A549 (cell line): ENCODE results near the gene CD7. TPM values are rescaled to one million over a fixed set of nuclear protein-coding genes. Genes with fewer than 3 reads are reported as not detected.

Experiments used
- ATAC-seq, 2 experiments: fragments of 200-7000 bp in 1 of 2; fragments of >200 bp in 1 of 2; cut with Nextera tagmentation in 1 of 2; cut with Tn5 transposase in 1 of 2; 3 replicates each; pipeline versions ENCODE4 v1.8.0 to v1.9.1; 2018 to 2020; ENCODE audit warnings: mild to moderate bottlenecking in 1 of 2, moderate library complexity in 1 of 2
- CTCF ChIA-PET: fragments of 300-600 bp; sonication (Branson Sonifier 250); formaldehyde crosslinking; extraction: SDS; loops from one replicate; lab custom pipeline; 2021; ENCODE audit warnings: antibody characterized with exemption, inconsistent platforms; lab: Yijun Ruan, JAX
- POLR2A ChIA-PET: fragments of 350-600 bp; formaldehyde crosslinking; extraction: SDS; loops from one replicate; lab custom pipeline; 2021; ENCODE audit warnings: antibody characterized with exemption, inconsistent platforms; lab: Yijun Ruan, JAX
- DNase-seq, 2 experiments: peaks; one replicate each; pipeline versions ENCODE4 v3.0.0 to v3.0.0-alpha.2; 2011 to 2016; ENCODE audit warnings: low read depth in 1 of 2, low spot score in 1 of 2
- FAIRE-seq: peaks from 2 replicates; lab custom pipeline; 2011; peaks lifted over from hg19 to GRCh38; lab: Jason Lieb, UNC
- H3K27ac ChIP-seq, 2 experiments: fragments of >200 bp; sonication (Bioruptor Twin); formaldehyde crosslinking; 3 replicates each; pipeline ENCODE4 v1.5.1; 2016 to 2017
- H3K4me1 ChIP-seq: fragments of >200 bp; sonication (Bioruptor Twin); formaldehyde crosslinking; 3 replicates; pipeline ENCODE4 v1.6.1; 2016
- H3K4me2 ChIP-seq: fragments of >200 bp; sonication (Bioruptor Twin); formaldehyde crosslinking; 3 replicates; pipeline ENCODE4 v1.6.1; 2016
- H3K4me3 ChIP-seq: fragments of >200 bp; sonication (Bioruptor Twin); formaldehyde crosslinking; 3 replicates; pipeline ENCODE4 v1.5.1; 2016
- H3K9me3 ChIP-seq: fragments of >200 bp; sonication (Bioruptor Twin); formaldehyde crosslinking; 3 replicates; pipeline ENCODE4 v1.6.1; 2016
- BHLHE40 ChIP-seq: IDR thresholded peaks from 2 replicates; pipeline ENCODE4 v1.6.1; 2012; ENCODE audit warnings: low read depth, low read length, inconsistent platforms
- CEBPB ChIP-seq, 2 experiments: fragments of >200 bp in 1 of 2; sonication (Bioruptor Twin) in 1 of 2; formaldehyde crosslinking in 1 of 2; IDR thresholded peaks; 2 replicates each; pipeline ENCODE4 v1.6.1; 2012 to 2016
- CHD4 ChIP-seq: fragments of 200-600 bp; sonication (generic); IDR thresholded peaks from 2 replicates; pipeline ENCODE4 v1.6.1; 2016; ENCODE audit warnings: antibody characterized with exemption, mild to moderate bottlenecking, borderline replicate concordance
- CTCF ChIP-seq: fragments of >200 bp; sonication (Bioruptor Twin); formaldehyde crosslinking; IDR thresholded peaks from 3 replicates; pipeline ENCODE4 v1.5.1; 2016
- E2F6 ChIP-seq: IDR thresholded peaks from 2 replicates; pipeline ENCODE4 v1.6.1; 2012; ENCODE audit warnings: low read depth, borderline replicate concordance
- EHMT2 ChIP-seq: fragments of 200-600 bp; sonication (generic); IDR thresholded peaks from 2 replicates; pipeline ENCODE4 v1.6.1; 2016; ENCODE audit warnings: antibody characterized with exemption, low read depth, mild to moderate bottlenecking, moderate library complexity
- ESRRA ChIP-seq: fragments of 150-350 bp; IDR thresholded peaks from 2 replicates; pipeline ENCODE4 v1.6.1; 2014; ENCODE audit warnings: mild to moderate bottlenecking, low read length, borderline replicate concordance
- HOXA7 ChIP-seq: fragments of 250-450 bp; sonication (Bioruptor Pico); IDR thresholded peaks from 2 replicates; pipeline ENCODE4 v1.5.0; 2020; ENCODE audit warnings: mild to moderate bottlenecking, moderate library complexity
- HOXB5 ChIP-seq: fragments of 250-450 bp; sonication (Bioruptor Pico); IDR thresholded peaks from 2 replicates; pipeline ENCODE4 v1.5.0; 2020; ENCODE audit warnings: mild to moderate bottlenecking, moderate library complexity
- MAZ ChIP-seq: fragments of 150-350 bp; IDR thresholded peaks from 2 replicates; pipeline ENCODE4 v1.6.1; 2014; ENCODE audit warnings: antibody characterized with exemption, low read depth, low read length, borderline replicate concordance
- PHF8 ChIP-seq: fragments of 200-600 bp; sonication (generic); IDR thresholded peaks from 2 replicates; pipeline ENCODE4 v1.6.1; 2016; ENCODE audit warnings: low read depth, mild to moderate bottlenecking, antibody characterized with exemption, moderate library complexity, borderline replicate concordance
- RAD21 ChIP-seq, 2 experiments: fragments of >200 bp in 1 of 2; sonication (Bioruptor Twin) in 1 of 2; formaldehyde crosslinking in 1 of 2; IDR thresholded peaks in 1 of 2; conservative IDR thresholded peaks in 1 of 2; 2 replicates in 1 of 2; 3 replicates in 1 of 2; pipeline ENCODE4 v1.6.1; 2012 to 2018; ENCODE audit warnings: inconsistent platforms in 1 of 2
- RARB ChIP-seq: fragments of 250-450 bp; sonication (Bioruptor Pico); IDR thresholded peaks from 2 replicates; pipeline ENCODE4 v1.8.0; 2021; ENCODE audit warnings: mild to moderate bottlenecking, moderate library complexity
- RCOR1 ChIP-seq: fragments of 150-350 bp; IDR thresholded peaks from 2 replicates; pipeline ENCODE4 v1.6.1; 2014; ENCODE audit warnings: antibody characterized with exemption, low read length, low read depth
- SREBF2 ChIP-seq: fragments of 450-650 bp; IDR thresholded peaks from 2 replicates; pipeline ENCODE4 v1.6.1; 2014; ENCODE audit warnings: mild to moderate bottlenecking, moderate library complexity
- TFCP2L1 ChIP-seq: fragments of 250-450 bp; sonication (Bioruptor Pico); IDR thresholded peaks from 2 replicates; pipeline ENCODE4 v1.5.0; 2021; ENCODE audit warnings: mild to moderate bottlenecking
- USF2 ChIP-seq: fragments of 450-650 bp; IDR thresholded peaks from 2 replicates; pipeline ENCODE4 v1.6.1; 2014; ENCODE audit warnings: antibody characterized with exemption
- ZNF302 ChIP-seq: fragments of 250-450 bp; sonication (Bioruptor Pico); IDR thresholded peaks from 2 replicates; pipeline ENCODE4 v1.9.0; 2021; ENCODE audit warnings: inconsistent platforms, mild to moderate bottlenecking, moderate library complexity
- WGBS: methylation state at CpG from one replicate; pipeline ENCODE4 v1.1.6; 2017; ENCODE audit errors: missing lambda C conversion rate; 5-methylcytosine and 5-hydroxymethylcytosine counted together
- polyA plus RNA-seq, 4 experiments: library from polyadenylated mRNA; depleted of rRNA in 3 of 4; stranded (reverse); fragments of >200 nt; fragmentation: RNase III in 1 of 4; extraction: RNeasy Plus Mini Kit Qiagen cat#74134 plus additional on column Dnase treatment in 1 of 4; gene quantifications; 2 replicates in 3 of 4; 3 replicates in 1 of 4; pipeline ENCODE4 v1.2.3, GENCODE V29; 2011 to 2017

Gene CD7
- polyA plus RNA-seq, 2 of the 4 experiments (the other 2 are of a cell fraction), result not detected

- TF ChIP-seq CEBPB (IDR thresholded peaks at IDR 0.05) (no peak), RAD21 (conservative IDR thresholded peaks at IDR 0.05 in 1 of 2, IDR thresholded peaks at IDR 0.05 in 1 of 2) (no peak)
Measured at GRCh38 chr17:82277851-82278250, 39.6 kb downstream of the CD7 start (continued).

GRCh38 chr17:82276938-82277337 is 40.5 kb downstream of the CD7 start:
- peaks cover 26% of the 10 kb centered on the region for H3K4me1 ChIP-seq
- H3K4me3 ChIP-seq, result no peak overlapping the region
- CTCF ChIA-PET, result interaction anchor here (1.2 kb wide), 1 partner anchor 44 kb away, joined by 3 read pairs; no protein-coding TSS in a partner anchor
- 75% methylated on average over 5 of the region's 5 CpGs for whole genome bisulfite sequencing
- DNase-seq (no peak), ATAC-seq (no peak)
- no peak for TF ChIP-seq PHF8
- TF ChIP-seq RARB (CRISPR knock-in tag), result no peak
- TF ChIP-seq RCOR1, result no peak
- no peak for TF ChIP-seq ZNF302 (CRISPR knock-in tag)
- TF ChIP-seq MAZ, result no peak
- TF ChIP-seq BHLHE40, result no peak
- TF ChIP-seq SREBF2, result no peak
- TF ChIP-seq EHMT2, result no peak
- TF ChIP-seq, all 56 proteins: peak for 0
- no peaks in the 10 kb centered on the region for H3K9me3 ChIP-seq
- 0 out of 6 replicates have a peak overlapping the region, but pooled peaks of 1 of the 2 experiments have one; percentile 5 for H3K27ac ChIP-seq
- FAIRE-seq, result no peak
- no peak overlapping the region for H3K4me2 ChIP-seq
- POLR2A ChIA-PET, result no interaction called here

- Histone ChIP-seq H3K27ac (no peak overlapping the region), H3K4me1 (peaks cover 29% of the 10 kb centered on the region), H3K4me3 (no peak overlapping the region), H3K9me3 (no peaks in the 10 kb centered on the region), H3K4me2 (no peak overlapping the region)
- CTCF ChIA-PET, result interaction anchor here (0.9 to 2.5 kb wide), 8 partner anchors 8 to 46 kb away, joined by 3 to 19 read pairs (median 3); no protein-coding TSS in a partner anchor
- WGBS, result 84% methylated on average over 14 of the region's 14 CpGs
- DNase-seq (no peak), FAIRE-seq (no peak), ATAC-seq (no peak)
- TF ChIP-seq CHD4, result no peak
- no peak for TF ChIP-seq CTCF
- TF ChIP-seq USF2, result no peak
- no peak for TF ChIP-seq HOXB5 (CRISPR knock-in tag)
- TF ChIP-seq TFCP2L1 (CRISPR knock-in tag), result no peak
- POLR2A ChIA-PET, result interaction anchor here (1.2 to 3.0 kb wide), 3 partner anchors 8 to 17 kb away, joined by 4 to 16 read pairs (median 4); no protein-coding TSS in a partner anchor
Measured at GRCh38 chr17:82275326-82275725, 42.1 kb downstream of the CD7 start.

- no peak for DNase-seq
- WGBS, result 72% methylated on average over 27 of the region's 27 CpGs
- ATAC-seq, result no peak
- peak overlapping the region; percentile 97 for H3K4me3 ChIP-seq
- peak overlapping the region; percentile 99 to 100 for H3K27ac ChIP-seq
- H3K4me1 ChIP-seq, result peaks cover 39% of the 10 kb centered on the region
- H3K4me2 ChIP-seq, result peak overlapping the region; percentile 88
- ChIA-PET POLR2A (interaction anchor here (0.9 to 3.0 kb wide), 7 partner anchors 9 to 33 kb away, joined by 3 to 17 read pairs (median 7); no protein-coding TSS in a partner anchor), CTCF (interaction anchor here (0.9 to 2.5 kb wide), 11 partner anchors 9 to 39 kb away, joined by 3 to 19 read pairs (median 3); no protein-coding TSS in a partner anchor)
- no peaks in the 10 kb centered on the region for H3K9me3 ChIP-seq
- no peak for FAIRE-seq
- TF ChIP-seq ESRRA (no peak), CTCF (no peak), HOXA7 (no peak), CEBPB (IDR thresholded peaks at IDR 0.05) (no peak), HOXB5 (CRISPR knock-in tag) (no peak), E2F6 (no peak)
Measured at GRCh38 chr17:82274134-82275020, 43.0 kb downstream of the CD7 start.
